Raji (cell line): ENCODE results near the gene DOCK2.

Source experiments
- POLR2A ChIP-seq: IDR thresholded peaks from 2 replicates; pipeline ENCODE4 v1.6.1; 2011; ENCODE audit warnings: low read depth, low read length, control low read depth; ENCODE audit not compliant: insufficient read depth

The DOCK2 gene

GRCh38 chr5:169631360-169631759 lies 5.7 kb upstream of the DOCK2 start:
- TF ChIP-seq POLR2A: no peak

GRCh38 chr5:169632946-169633345 lies 4.1 kb upstream of the DOCK2 start:
- TF ChIP-seq POLR2A: no peak

- no peak for TF ChIP-seq POLR2A
These were observed 2.5 kb upstream of the DOCK2 start for GRCh38 chr5:169634606-169635005.

- TF ChIP-seq POLR2A: no peak
These were observed 1.1 kb upstream of the DOCK2 start for GRCh38 chr5:169635936-169636335.

- TF ChIP-seq POLR2A: no peak
These were observed 494 bp upstream of the DOCK2 start for GRCh38 chr5:169636477-169637084.

GRCh38 chr5:169637549-169638121 lies 560 bp downstream of the DOCK2 start:
- peak; percentile 62; the same call in 1 of the 2 replicates for TF ChIP-seq POLR2A

- TF ChIP-seq POLR2A: no peak
These were observed 4.2 kb downstream of the DOCK2 start for GRCh38 chr5:169641253-169641652.

GRCh38 chr5:169646856-169647255 lies 9.8 kb downstream of the DOCK2 start:
- TF ChIP-seq POLR2A: no peak

GRCh38 chr5:169647566-169647965 lies 10.5 kb downstream of the DOCK2 start:
- no peak for TF ChIP-seq POLR2A

- no peak for TF ChIP-seq POLR2A
These were observed 11.7 kb downstream of the DOCK2 start for GRCh38 chr5:169648725-169649310.

- TF ChIP-seq POLR2A: no peak
These were observed 12.4 kb downstream of the DOCK2 start for GRCh38 chr5:169649486-169649885.

GRCh38 chr5:169650701-169651331 lies 13.7 kb downstream of the DOCK2 start:
- TF ChIP-seq POLR2A: no peak

GRCh38 chr5:169651526-169651925 lies 14.5 kb downstream of the DOCK2 start:
- no peak for TF ChIP-seq POLR2A

- TF ChIP-seq POLR2A: no peak
These were observed 15.0 kb downstream of the DOCK2 start for GRCh38 chr5:169652057-169652456.

GRCh38 chr5:169653091-169653490 lies 16.0 kb downstream of the DOCK2 start:
- TF ChIP-seq POLR2A: no peak

- no peak for TF ChIP-seq POLR2A
These were observed 18.3 kb downstream of the DOCK2 start for GRCh38 chr5:169655353-169655752.
